Measurements from ENCODE around the gene AGFG1.

AGFG1 gene

DNA sequence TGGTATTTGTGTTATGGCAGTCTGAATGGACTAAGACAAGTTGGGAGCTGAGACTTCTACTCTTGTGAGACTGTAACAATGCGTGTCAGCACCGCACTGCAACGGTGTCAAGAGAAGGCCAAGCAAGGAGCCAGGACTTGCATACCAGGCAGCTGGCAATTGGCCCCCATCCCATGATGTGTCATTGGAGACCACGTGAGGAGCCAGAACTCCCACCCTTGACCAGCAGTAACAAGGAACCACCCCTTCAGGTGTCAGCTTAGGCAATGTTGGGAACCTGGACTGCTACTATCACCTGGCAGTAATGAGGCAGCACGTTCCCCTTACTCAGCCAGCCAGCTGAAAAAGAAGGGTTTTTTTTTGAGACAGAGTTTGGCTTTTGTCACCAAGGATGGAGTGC lies 32.7 kb upstream of the AGFG1 start:
- no peak overlapping the region for H3K27ac ChIP-seq (ENCODE audit: low read length)
- peaks cover 4% of the 10 kb centered on the region for H3K27me3 ChIP-seq (ENCODE audit: insufficient read depth, low read length, poor library complexity)
- no peaks in the 10 kb centered on the region for H3K79me2 ChIP-seq (ENCODE audit: insufficient read depth, low read length)
- H3K9ac ChIP-seq (ENCODE audit: low read depth, low read length), result no peak overlapping the region
- no peak overlapping the region for H3K4me2 ChIP-seq (ENCODE audit: insufficient read depth, low read length)
- TF ChIP-seq, protein P1, sequence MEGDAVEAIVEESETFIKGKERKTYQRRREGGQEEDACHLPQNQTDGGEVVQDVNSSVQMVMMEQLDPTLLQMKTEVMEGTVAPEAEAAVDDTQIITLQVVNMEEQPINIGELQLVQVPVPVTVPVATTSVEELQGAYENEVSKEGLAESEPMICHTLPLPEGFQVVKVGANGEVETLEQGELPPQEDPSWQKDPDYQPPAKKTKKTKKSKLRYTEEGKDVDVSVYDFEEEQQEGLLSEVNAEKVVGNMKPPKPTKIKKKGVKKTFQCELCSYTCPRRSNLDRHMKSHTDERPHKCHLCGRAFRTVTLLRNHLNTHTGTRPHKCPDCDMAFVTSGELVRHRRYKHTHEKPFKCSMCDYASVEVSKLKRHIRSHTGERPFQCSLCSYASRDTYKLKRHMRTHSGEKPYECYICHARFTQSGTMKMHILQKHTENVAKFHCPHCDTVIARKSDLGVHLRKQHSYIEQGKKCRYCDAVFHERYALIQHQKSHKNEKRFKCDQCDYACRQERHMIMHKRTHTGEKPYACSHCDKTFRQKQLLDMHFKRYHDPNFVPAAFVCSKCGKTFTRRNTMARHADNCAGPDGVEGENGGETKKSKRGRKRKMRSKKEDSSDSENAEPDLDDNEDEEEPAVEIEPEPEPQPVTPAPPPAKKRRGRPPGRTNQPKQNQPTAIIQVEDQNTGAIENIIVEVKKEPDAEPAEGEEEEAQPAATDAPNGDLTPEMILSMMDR (IDR thresholded peaks at IDR 0.05; ENCODE audit: borderline replicate concordance, extremely low read depth, low read length, poor library complexity, severe bottlenecking), result no peak
- no peak for TF ChIP-seq EZH2 (IDR thresholded peaks at IDR 0.05; ENCODE audit: borderline replicate concordance, low read depth, low read length, severe bottlenecking)
- ATAC-seq (ENCODE audit: insufficient read depth, low read depth) (no peak), DNase-seq (no peak)
- no peaks in the 10 kb centered on the region for H3K36me3 ChIP-seq (ENCODE audit: insufficient read depth, low read length)
- no peak overlapping the region for H2AFZ ChIP-seq (ENCODE audit: low read depth, low read length)
- no peaks in the 10 kb centered on the region for H3K4me1 ChIP-seq (ENCODE audit: insufficient read depth, low read length)
- H3K4me3 ChIP-seq (ENCODE audit: low read depth in 1 of 2, low read length in 2 of 2), result no peak overlapping the region
- H3K9me3 ChIP-seq (ENCODE audit: insufficient read depth, low read length, severe bottlenecking), result peaks cover under 1% of the 10 kb centered on the region
- H4K20me1 ChIP-seq (ENCODE audit: insufficient read depth, low read length), result no peaks in the 10 kb centered on the region

DNA sequence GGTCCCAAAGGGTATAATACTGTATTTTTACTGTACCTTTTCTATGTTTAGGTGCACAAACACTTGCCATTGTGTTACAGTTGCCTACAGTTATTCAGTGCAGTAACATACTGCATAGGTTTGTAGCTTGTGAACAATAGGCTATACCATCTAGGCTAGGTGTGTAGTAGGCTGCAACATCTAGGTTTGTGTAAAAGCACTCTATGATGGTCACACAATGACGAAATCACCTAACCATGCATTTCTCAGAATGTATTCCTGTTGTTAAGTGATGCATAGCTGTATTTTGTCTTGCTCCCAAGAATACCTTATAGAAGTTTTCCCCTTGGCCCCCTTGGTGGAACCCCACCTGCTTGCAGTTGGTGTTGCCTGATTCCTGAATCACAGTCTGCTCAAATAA lies 29.3 kb upstream of the AGFG1 start:
- no peak for DNase-seq
- no peaks in the 10 kb centered on the region for H3K79me2 ChIP-seq (ENCODE audit: insufficient read depth, low read length)
- ATAC-seq (ENCODE audit: insufficient read depth, low read depth), result no peak
- H3K27me3 ChIP-seq (ENCODE audit: insufficient read depth, low read length, poor library complexity), result no peaks in the 10 kb centered on the region
- no peaks in the 10 kb centered on the region for H4K20me1 ChIP-seq (ENCODE audit: insufficient read depth, low read length)
- TF ChIP-seq, protein P1 (IDR thresholded peaks at IDR 0.05; ENCODE audit: borderline replicate concordance, extremely low read depth, low read length, poor library complexity, severe bottlenecking), result no peak
- no peak for TF ChIP-seq EZH2 (IDR thresholded peaks at IDR 0.05; ENCODE audit: borderline replicate concordance, low read depth, low read length, severe bottlenecking)
- H3K9ac ChIP-seq (ENCODE audit: low read depth, low read length), result no peak overlapping the region
- no peaks in the 10 kb centered on the region for H3K4me1 ChIP-seq (ENCODE audit: insufficient read depth, low read length)
- H3K4me2 ChIP-seq (ENCODE audit: insufficient read depth, low read length), result no peak overlapping the region
- no peak overlapping the region for H3K4me3 ChIP-seq (ENCODE audit: low read depth in 1 of 2, low read length in 2 of 2)
- no peaks in the 10 kb centered on the region for H3K36me3 ChIP-seq (ENCODE audit: insufficient read depth, low read length)
- no peak overlapping the region for H3K27ac ChIP-seq (ENCODE audit: low read length)
- no peaks in the 10 kb centered on the region for H3K9me3 ChIP-seq (ENCODE audit: insufficient read depth, low read length, severe bottlenecking)
- H2AFZ ChIP-seq (ENCODE audit: low read depth, low read length), result no peak overlapping the region

DNA sequence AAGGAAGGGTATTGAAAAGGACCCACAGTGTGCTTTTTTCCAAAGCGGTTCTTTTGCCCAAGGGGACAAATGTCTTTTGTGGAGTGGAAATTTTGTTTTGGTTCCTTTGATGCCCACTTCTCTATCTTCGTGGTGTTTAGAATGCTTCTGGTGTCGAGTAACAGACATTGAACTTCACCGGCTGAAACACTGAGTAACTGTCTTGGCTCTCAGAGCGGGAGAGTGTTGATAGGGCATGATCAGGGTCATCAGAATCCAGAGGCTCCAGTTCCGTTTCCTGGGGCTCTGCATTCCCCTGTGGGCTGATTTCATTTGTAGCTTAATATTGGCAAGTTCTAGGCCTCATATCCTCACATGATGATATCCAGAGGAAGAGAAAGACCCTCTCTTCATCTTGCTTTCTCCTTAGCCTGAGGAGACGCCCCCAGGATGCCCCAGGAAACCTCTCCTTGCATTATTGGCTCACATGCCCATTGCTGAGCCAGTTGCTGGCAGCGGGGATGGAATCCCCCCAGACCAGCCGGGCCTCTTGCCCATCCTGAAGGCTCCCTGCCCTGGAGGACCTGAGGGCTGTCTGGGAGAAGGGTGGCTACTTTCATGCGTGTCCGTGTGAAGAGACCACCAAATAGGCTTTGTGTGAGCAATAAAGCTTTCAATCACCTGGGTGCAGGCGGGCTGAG lies 27.9 kb upstream of the AGFG1 start:
- Histone ChIP-seq H2AFZ (ENCODE audit: low read depth, low read length) (no peak overlapping the region), H3K79me2 (ENCODE audit: insufficient read depth, low read length) (no peaks in the 10 kb centered on the region)

More for the DNA sequence above, 27.9 kb upstream of the AGFG1 start:
- H3K4me3 ChIP-seq (ENCODE audit: low read depth in 1 of 2, low read length in 2 of 2), result no peak overlapping the region
- no peak for ATAC-seq (ENCODE audit: insufficient read depth, low read depth)
- no peak overlapping the region for H3K27ac ChIP-seq (ENCODE audit: low read length)
- H3K27me3 ChIP-seq (ENCODE audit: insufficient read depth, low read length, poor library complexity), result no peaks in the 10 kb centered on the region
- no peak overlapping the region for H3K4me2 ChIP-seq (ENCODE audit: insufficient read depth, low read length)
- DNase-seq, result no peak
- H4K20me1 ChIP-seq (ENCODE audit: insufficient read depth, low read length), result no peaks in the 10 kb centered on the region
- H3K9me3 ChIP-seq (ENCODE audit: insufficient read depth, low read length, severe bottlenecking), result no peaks in the 10 kb centered on the region
- H3K4me1 ChIP-seq (ENCODE audit: insufficient read depth, low read length), result no peaks in the 10 kb centered on the region
- no peak overlapping the region for H3K9ac ChIP-seq (ENCODE audit: low read depth, low read length)
- TF ChIP-seq EZH2 (IDR thresholded peaks at IDR 0.05; ENCODE audit: borderline replicate concordance, low read depth, low read length, severe bottlenecking), result no peak
- TF ChIP-seq, protein P1 (IDR thresholded peaks at IDR 0.05; ENCODE audit: borderline replicate concordance, extremely low read depth, low read length, poor library complexity, severe bottlenecking), result no peak
- no peaks in the 10 kb centered on the region for H3K36me3 ChIP-seq (ENCODE audit: insufficient read depth, low read length)
